IMR-90 (cell line): ENCODE results near the gene RASSF6. TPM values are rescaled to one million over a fixed set of nuclear protein-coding genes. Genes with fewer than 3 reads are reported as not detected.

Experiments used
- ATAC-seq: fragments of 200-7000 bp; cut with Tn5 transposase; 2 replicates; pipeline ENCODE4 v1.9.1; 2020; ENCODE audit warnings: low read depth, mild to moderate bottlenecking, moderate library complexity
- BruUV-seq: library from RNA; stranded (reverse); fragments of 400-500 nt; replicated peaks from 2 replicates; lab custom pipeline; 2021; lab: Mats Ljungman, UMichigan
- CTCF ChIA-PET: fragments of 300-600 bp; formaldehyde crosslinking; extraction: SDS; loops from one replicate; lab custom pipeline; 2021; ENCODE audit warnings: antibody characterized with exemption; lab: Yijun Ruan, JAX
- POLR2A ChIA-PET: fragments of 300-600 bp; sonication (Branson Sonifier 250); formaldehyde crosslinking; loops from one replicate; lab custom pipeline; 2022; ENCODE audit warnings: antibody characterized with exemption; ENCODE audit not compliant: unreplicated experiment; lab: Charles Lee
- DNase-seq: peaks from one replicate; pipeline ENCODE4 v3.0.0; 2013
- H2AFZ ChIP-seq: replicated peaks from 2 replicates; pipeline ENCODE3; 2013; ENCODE audit warnings: low read length, mild to moderate bottlenecking; ENCODE audit not compliant: poor library complexity
- H2AK5ac ChIP-seq: 2 replicates; pipeline ENCODE4 v1.6.1; 2013; ENCODE audit warnings: low read depth, low read length, inconsistent platforms
- H2AK9ac ChIP-seq: replicated peaks from 2 replicates; pipeline ENCODE3; 2013; ENCODE audit warnings: mild to moderate bottlenecking, low read depth, low read length, moderate library complexity; ENCODE audit not compliant: poor library complexity
- H2BK120ac ChIP-seq: 2 replicates; pipeline ENCODE4 v1.6.1; 2013; ENCODE audit warnings: low read depth, low read length, inconsistent platforms
- H2BK15ac ChIP-seq: 3 replicates; pipeline ENCODE4 v1.6.1; 2013; ENCODE audit warnings: low read depth, low read length, inconsistent platforms
- H2BK20ac ChIP-seq: 2 replicates; pipeline ENCODE4 v1.6.1; 2013; ENCODE audit warnings: low read depth, mild to moderate bottlenecking, inconsistent platforms, low read length, moderate library complexity
- H2BK5ac ChIP-seq: 2 replicates; pipeline ENCODE4 v1.6.1; 2013; ENCODE audit warnings: mild to moderate bottlenecking, low read depth, low read length, inconsistent platforms; ENCODE audit not compliant: poor library complexity, severe bottlenecking
- H3K14ac ChIP-seq: replicated peaks from 2 replicates; pipeline ENCODE4 v1.6.1; 2013; ENCODE audit warnings: low read depth, low read length, inconsistent platforms
- H3K18ac ChIP-seq: 2 replicates; pipeline ENCODE4 v1.6.1; 2013; ENCODE audit warnings: low read depth, low read length, control low read depth
- H3K23ac ChIP-seq: 2 replicates; pipeline ENCODE4 v1.6.1; 2013; ENCODE audit warnings: low read depth, low read length, inconsistent platforms
- H3K27ac ChIP-seq: 2 replicates; pipeline ENCODE4 v1.5.1; 2013; ENCODE audit warnings: mild to moderate bottlenecking, control low read depth, low read length; ENCODE audit not compliant: insufficient read depth
- H3K27me3 ChIP-seq: 2 replicates; pipeline ENCODE4 v1.6.1; 2013; ENCODE audit warnings: low read length; ENCODE audit not compliant: control insufficient read depth, insufficient read depth
- H3K36me3 ChIP-seq: 2 replicates; pipeline ENCODE4 v1.6.1; 2013; ENCODE audit warnings: low read length, mixed read lengths; ENCODE audit not compliant: control insufficient read depth, insufficient read depth
- H3K4ac ChIP-seq: 2 replicates; pipeline ENCODE4 v1.6.1; 2013; ENCODE audit warnings: low read depth, low read length, inconsistent platforms
- H3K4me1 ChIP-seq: 2 replicates; pipeline ENCODE4 v1.6.1; 2013; ENCODE audit warnings: low read length, mixed read lengths; ENCODE audit not compliant: control insufficient read depth, insufficient read depth
- H3K4me2 ChIP-seq: 2 replicates; pipeline ENCODE4 v1.6.1; 2013; ENCODE audit warnings: low read depth, mild to moderate bottlenecking, control low read depth, low read length, moderate library complexity
- H3K4me3 ChIP-seq: 2 replicates; pipeline ENCODE4 v1.5.1; 2013; ENCODE audit warnings: low read depth, mild to moderate bottlenecking, control low read depth, low read length, moderate library complexity; ENCODE audit not compliant: insufficient read depth
- H3K56ac ChIP-seq: 2 replicates; pipeline ENCODE4 v1.6.1; 2013; ENCODE audit warnings: low read length, inconsistent platforms; ENCODE audit not compliant: insufficient read depth; ENCODE audit errors: extremely low read depth
- H3K79me1 ChIP-seq, 2 experiments: 2 replicates each; pipeline ENCODE4 v1.6.1; 2013; ENCODE audit warnings: low read length in 2 of 2, inconsistent platforms in 1 of 2, low read depth in 1 of 2
- H3K9ac ChIP-seq: 2 replicates; pipeline ENCODE4 v1.6.1; 2013; ENCODE audit warnings: low read depth, low read length, control low read depth
- H3K9me1 ChIP-seq: 2 replicates; pipeline ENCODE4 v1.6.1; 2013; ENCODE audit warnings: low read length, inconsistent platforms; ENCODE audit not compliant: insufficient read depth
- H3K9me3 ChIP-seq: 2 replicates; pipeline ENCODE4 v1.6.1; 2013; ENCODE audit warnings: low read length; ENCODE audit not compliant: control insufficient read depth, insufficient read depth
- H4K20me1 ChIP-seq: 2 replicates; pipeline ENCODE4 v1.6.1; 2013; ENCODE audit warnings: low read length, inconsistent platforms; ENCODE audit not compliant: insufficient read depth
- H4K5ac ChIP-seq: 2 replicates; pipeline ENCODE4 v1.6.1; 2013; ENCODE audit warnings: mild to moderate bottlenecking, low read depth, low read length, control low read depth
- H4K8ac ChIP-seq, 2 experiments: 2 replicates each; pipeline ENCODE4 v1.6.1; 2013; ENCODE audit warnings: low read depth in 2 of 2, low read length in 2 of 2, control low read depth in 1 of 2, inconsistent platforms in 1 of 2
- H4K91ac ChIP-seq: 2 replicates; pipeline ENCODE4 v1.6.1; 2013; ENCODE audit warnings: low read depth, low read length, inconsistent platforms; ENCODE audit not compliant: insufficient read depth
- CTCF ChIP-seq: conservative IDR thresholded peaks from 2 replicates; pipeline ENCODE4 v1.5.1; 2012; ENCODE audit warnings: mild to moderate bottlenecking, low read depth, low read length, improper control_type of control experiment
- ELK1 ChIP-seq: fragments of 150-350 bp; IDR thresholded peaks from 2 replicates; pipeline ENCODE4 v1.6.1; 2016; ENCODE audit warnings: low read depth, mild to moderate bottlenecking, low read length, moderate library complexity, borderline replicate concordance
- WGBS, 2 experiments: methylation state at CpG; one replicate each; pipeline versions ENCODE4 v1.1.5 to v1.1.7; 2013; ENCODE audit warnings: missing lambda C conversion rate in 2 of 2; ENCODE audit not compliant: insufficient read length in 1 of 2; ENCODE audit errors: extremely low coverage in 2 of 2; 5-methylcytosine and 5-hydroxymethylcytosine counted together
- dilution Hi-C: fragments of 300-500 bp; cut with HindIII; formaldehyde crosslinking; loops from one replicate; pipeline ENCODE4 v1.14.3; 2018; ENCODE audit warnings: low sequenced_read_pairs; ENCODE audit not compliant: unreplicated experiment
- in situ Hi-C: fragments of 300-500 bp; cut with MboI; formaldehyde crosslinking; loops from 3 replicates; pipeline ENCODE4 v1.14.3; 2019; ENCODE audit warnings: low sequenced_read_pairs, inconsistent platforms, mixed read lengths
- intact Hi-C: fragments of 100-400 bp; cut with micrococcal nuclease; formaldehyde crosslinking; loops from 2 replicates; pipeline ENCODE4 v1.10.0; 2022
- polyA plus RNA-seq, 3 experiments: library from polyadenylated mRNA; depleted of rRNA; stranded (reverse); fragments of >200 nt; gene quantifications; 2 replicates each; pipeline ENCODE4 v1.2.3, GENCODE V29; 2012; ENCODE audit warnings: low replicate concordance in 1 of 3
- total RNA-seq: library from RNA; depleted of rRNA; stranded (reverse); fragments of >200 nt; gene quantifications from 2 replicates; pipeline ENCODE4 v1.2.3, GENCODE V29; 2012

RASSF6 gene
- total and polyA plus RNA-seq, 2 of the 4 experiments (the other 2 are of a cell fraction): not detected

- Histone ChIP-seq H3K9me1 (no peaks in the 10 kb centered on the region), H3K27ac (no peak overlapping the region), H3K4me2 (no peak overlapping the region), H3K4ac (no peak overlapping the region), H4K91ac (no peak overlapping the region), H2AFZ (no peak overlapping the region), H3K9me3 (no peaks in the 10 kb centered on the region), H2AK9ac (no peak overlapping the region), H4K8ac (no peak overlapping the region), H3K79me1 (no peaks in the 10 kb centered on the region), H3K9ac (no peak overlapping the region), H4K5ac (no peak overlapping the region), H3K18ac (no peak overlapping the region), H3K56ac (no peak overlapping the region), H2AK5ac (no peak overlapping the region), H3K23ac (no peak overlapping the region), H3K27me3 (peaks cover 14% of the 10 kb centered on the region), H3K4me1 (no peaks in the 10 kb centered on the region), H2BK20ac (no peak overlapping the region), H3K36me3 (no peaks in the 10 kb centered on the region), H3K14ac (no peak overlapping the region), H3K4me3 (no peak overlapping the region), H4K20me1 (no peaks in the 10 kb centered on the region), H2BK15ac (no peak overlapping the region), H2BK120ac (no peak overlapping the region), H2BK5ac (no peak overlapping the region)
- TF ChIP-seq ELK1 (no peak), CTCF (no peak)
- WGBS, 2 experiments: 38% methylated on average over 2 of the region's 4 CpGs; no CpG with 5 or more reads in 1 of the 2 experiments
- ChIA-PET POLR2A (no interaction called here), CTCF (interaction anchor here (0.7 kb wide), 1 partner anchor 607 kb away, joined by 3 read pairs; no protein-coding TSS in a partner anchor)
- no TSS peak for BruUV-seq
- DNase-seq (no peak), ATAC-seq (no peak)
- intact Hi-C loops: no loop called here
- dilution Hi-C loops: no loop called here
- in situ Hi-C loops: no loop called here
These were observed 890 bp downstream of the RASSF6 start for GRCh38 chr4:73619346-73619745.
